T-helper 9 cell (primary cell): ENCODE data around the gene SAPCD2.

Experiments used
- DNase-seq: peaks from one replicate; pipeline ENCODE4 v3.0.0-alpha.2; 2020

Gene SAPCD2

GRCh38 chr9:137030538-137031527 is 39.5 kb downstream of the SAPCD2 start:
- peak; percentile 25 for DNase-seq

- no peak for DNase-seq
Observed at GRCh38 chr9:137030006-137030405, 40.4 kb downstream of the SAPCD2 start.

DNA sequence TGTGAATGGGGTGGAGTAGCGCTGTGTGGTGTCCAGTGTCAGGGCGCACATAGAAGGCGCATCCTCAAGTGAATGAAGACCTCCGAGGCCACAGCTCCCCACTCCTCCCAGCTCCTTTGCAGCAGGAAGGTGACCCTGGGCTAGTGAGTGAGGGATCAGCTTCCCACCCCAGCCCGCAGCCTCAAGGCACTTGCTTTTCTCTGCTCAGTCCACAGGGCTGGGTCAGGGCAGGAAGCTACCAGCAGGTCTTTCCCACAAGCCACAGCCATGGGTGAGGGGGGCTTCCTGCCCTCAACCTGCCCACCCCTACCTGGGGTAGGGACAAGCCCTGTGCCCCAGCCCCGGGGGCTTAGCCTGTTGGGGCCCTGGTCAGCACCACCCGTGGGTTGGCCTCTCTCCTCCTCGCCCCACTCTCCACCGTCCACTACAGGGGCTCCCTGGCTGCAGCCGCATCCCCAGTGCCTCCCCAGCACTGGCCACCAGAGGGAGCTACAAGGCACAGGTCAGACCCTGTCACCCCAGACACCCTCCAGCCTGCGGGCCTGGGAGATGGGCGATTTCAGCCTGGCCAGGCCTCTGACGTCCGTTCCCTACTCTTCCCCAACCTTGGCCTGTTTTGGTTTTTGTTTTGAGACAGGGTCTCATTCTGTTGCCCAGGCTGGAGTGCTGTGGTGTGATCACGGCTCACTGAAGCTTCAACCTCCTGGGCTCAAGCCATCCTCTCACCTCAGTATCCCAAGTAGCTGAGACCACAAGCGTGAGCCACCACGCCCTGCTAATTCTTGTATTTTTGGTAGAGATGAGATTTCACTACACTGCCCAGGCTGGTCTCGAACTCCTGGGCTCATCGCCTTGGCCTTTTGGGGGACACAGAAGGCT is 41.1 kb downstream of the SAPCD2 start:
- DNase-seq = peak; percentile 75

DNA sequence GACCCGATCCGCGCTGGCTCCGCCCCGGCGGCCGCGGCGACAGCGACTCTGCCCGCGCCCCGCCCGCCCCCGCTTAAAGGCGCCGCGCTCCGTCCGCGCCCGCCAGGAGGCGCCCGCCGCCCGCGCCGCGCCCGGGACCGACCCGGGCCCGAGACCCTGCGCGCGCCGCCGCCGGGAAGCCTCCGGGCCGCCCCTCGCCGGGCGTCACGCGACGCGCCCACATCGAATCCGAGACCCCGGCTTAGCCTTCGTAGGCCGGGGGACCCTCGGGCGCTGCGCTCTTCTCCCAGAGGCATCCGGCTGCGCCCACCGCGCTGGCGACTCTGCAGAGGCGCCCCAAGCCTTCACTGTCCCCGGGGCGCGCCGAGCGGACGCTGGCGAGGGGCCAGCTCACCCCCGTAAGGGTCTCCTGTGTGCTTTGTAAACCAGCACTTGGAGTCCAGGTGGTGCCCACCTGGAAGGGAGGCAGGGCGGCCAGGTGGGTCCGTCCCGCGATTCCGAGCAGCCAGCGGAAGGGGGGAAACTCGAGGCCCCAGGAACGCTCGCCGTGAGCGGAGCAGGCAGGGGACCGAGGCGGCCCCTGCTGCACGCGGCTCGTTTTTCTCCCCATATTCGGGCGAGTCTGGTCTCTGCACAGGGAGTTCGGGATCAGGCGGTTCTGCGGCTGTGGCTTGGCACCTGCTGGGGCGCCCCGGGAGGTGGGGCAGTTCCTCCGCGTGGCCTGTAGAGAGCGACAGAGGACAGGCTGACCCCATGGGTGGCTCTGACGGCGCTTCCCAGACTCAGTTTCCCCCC is 41.9 kb downstream of the SAPCD2 start:
- DNase-seq = peak; percentile 65

- DNase-seq = no peak
Observed at GRCh38 chr9:137027369-137028262, 42.7 kb downstream of the SAPCD2 start, which contains the start of gene ABCA2. TSS of gene ABCA2 (minus strand) at chr9:137028237. CDS start at chr9:137028140, 97 bp downstream.

- no peak for DNase-seq
Observed at GRCh38 chr9:137026828-137027227, 43.5 kb downstream of the SAPCD2 start.

DNA sequence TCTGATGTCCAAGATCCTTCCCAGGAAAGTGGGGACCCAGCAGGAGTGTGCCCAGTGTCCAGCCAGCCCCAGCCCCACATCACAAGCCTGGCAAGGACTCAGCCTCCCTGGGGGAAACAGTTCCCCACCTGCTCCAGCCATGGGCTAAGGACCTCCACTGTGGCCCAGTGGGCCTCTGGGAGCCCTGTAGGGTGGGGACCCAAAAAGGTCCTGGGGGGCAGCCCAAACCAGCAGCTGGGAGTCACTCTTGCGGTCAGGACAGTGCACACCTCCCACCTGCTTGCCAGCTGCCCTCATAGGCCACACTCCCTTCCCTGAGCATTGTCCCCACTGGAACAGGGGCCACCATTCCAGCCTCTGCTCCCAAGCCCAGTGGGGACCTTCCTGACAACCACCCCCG is 44.0 kb downstream of the SAPCD2 start:
- DNase-seq = no peak

- DNase-seq = no peak
Observed at GRCh38 chr9:137025517-137025966, 44.8 kb downstream of the SAPCD2 start.

DNA sequence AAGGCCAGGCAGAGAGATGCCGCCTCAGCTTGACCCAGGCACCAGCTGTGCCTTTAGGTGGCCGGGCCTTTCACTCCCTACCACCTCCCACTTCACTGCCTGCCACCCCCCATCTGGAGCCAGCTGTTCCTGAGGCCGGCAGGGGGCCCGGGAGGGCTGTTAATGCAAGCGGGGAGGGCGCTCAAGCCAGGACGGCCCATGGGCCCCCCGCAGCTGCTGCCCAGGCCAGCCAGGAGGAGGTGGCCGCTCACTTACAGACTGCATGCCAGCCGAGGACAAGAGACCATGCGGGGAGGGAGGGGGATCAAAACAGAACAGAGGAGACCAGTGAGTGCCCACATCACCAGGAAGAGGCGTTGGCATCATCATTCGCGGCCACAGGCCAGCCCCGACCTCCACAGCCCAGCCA is 46.8 kb downstream of the SAPCD2 start:
- DNase-seq = no peak

DNA sequence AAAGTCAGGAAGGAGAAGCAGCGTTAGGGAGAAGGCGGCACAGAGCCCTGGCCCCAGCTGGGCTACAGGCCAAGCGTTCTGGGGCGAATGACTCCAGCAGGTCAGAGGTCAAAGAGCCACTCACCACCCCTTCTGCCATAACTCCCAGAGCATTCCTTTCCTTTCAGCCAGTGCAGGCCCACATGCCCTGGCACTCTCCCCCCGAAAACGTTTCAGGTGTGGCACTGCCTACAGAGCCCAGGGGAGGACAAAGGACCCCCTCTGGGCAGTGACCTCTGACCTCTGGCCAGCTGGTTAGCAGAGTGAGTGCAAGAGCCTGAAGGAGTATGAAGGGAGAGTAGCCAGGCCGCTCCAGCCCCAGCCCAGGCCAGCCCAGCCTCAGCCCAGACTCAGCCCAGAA is 47.2 kb downstream of the SAPCD2 start:
- DNase-seq = no peak

DNA sequence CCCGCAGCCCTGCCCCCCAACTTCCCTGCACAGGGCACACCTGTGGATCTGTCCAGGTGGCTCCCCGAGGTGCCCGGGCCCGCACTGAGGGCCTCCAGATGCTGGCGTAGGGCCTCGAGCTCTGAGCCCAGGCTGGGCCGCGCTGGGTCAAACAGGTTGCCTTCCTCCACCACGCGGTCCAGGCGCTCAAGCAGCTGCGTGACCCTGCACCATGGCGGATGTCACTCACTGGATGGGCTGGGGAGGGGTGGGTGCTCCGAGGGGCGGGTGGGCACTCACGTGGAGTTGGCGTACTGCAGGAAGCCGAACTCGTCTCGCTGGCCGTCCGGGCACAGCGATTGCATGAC is 47.7 kb downstream of the SAPCD2 start:
- no peak for DNase-seq

DNA sequence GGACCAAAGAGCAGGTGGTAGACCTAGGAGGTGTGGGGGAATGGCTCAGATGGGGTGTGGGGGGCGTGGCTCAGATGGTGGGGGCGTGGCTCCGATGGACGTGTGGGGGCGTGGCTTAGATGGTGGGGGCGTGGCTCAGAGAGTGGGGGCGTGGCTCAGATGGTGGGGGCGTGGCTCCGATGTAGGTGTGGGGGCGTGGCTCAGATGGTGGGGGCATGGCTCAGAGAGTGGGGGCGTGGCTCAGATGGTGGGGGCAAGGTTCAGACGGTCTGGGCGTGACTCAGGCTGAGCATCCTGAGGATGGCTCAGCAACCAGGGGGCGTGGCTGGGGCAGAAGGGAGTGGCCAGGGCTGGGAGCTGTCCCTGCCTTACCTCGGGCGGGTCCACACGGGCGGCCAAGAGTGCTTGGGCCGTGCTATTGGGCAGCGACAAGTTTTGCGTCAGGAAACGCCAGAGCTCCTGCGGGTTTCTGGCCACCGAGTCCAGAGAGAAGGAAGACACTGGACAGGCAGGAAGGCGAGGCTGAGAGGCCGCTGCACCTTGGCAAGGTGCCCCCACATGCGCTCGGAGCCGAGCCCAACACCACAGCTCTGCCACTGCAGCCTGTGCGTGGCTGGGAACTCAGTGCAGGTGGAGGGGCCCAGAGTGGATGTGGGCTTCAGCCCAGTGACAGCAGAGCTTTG is 48.2 kb downstream of the SAPCD2 start:
- peak; percentile 64 for DNase-seq

DNA sequence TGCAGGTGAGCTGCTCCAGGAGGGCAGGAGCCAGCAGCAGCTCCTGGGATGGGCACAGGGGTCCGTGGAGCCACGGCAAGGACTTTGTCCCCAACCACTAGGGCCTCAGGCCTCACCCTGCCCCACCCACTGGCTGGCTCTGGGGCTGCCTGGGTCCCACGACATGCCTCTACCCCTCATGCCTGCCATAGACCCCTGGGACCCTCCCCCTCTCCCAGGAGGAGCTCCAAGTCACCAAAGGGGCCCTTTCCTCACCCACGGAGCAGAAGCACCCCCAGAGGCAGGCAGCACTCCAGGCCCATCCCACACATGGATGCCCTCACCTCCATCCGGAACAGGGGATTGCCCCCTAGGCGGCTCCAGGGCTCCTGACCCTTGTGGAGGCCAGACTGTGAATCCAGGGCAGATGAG is 48.8 kb downstream of the SAPCD2 start:
- DNase-seq = no peak

DNA sequence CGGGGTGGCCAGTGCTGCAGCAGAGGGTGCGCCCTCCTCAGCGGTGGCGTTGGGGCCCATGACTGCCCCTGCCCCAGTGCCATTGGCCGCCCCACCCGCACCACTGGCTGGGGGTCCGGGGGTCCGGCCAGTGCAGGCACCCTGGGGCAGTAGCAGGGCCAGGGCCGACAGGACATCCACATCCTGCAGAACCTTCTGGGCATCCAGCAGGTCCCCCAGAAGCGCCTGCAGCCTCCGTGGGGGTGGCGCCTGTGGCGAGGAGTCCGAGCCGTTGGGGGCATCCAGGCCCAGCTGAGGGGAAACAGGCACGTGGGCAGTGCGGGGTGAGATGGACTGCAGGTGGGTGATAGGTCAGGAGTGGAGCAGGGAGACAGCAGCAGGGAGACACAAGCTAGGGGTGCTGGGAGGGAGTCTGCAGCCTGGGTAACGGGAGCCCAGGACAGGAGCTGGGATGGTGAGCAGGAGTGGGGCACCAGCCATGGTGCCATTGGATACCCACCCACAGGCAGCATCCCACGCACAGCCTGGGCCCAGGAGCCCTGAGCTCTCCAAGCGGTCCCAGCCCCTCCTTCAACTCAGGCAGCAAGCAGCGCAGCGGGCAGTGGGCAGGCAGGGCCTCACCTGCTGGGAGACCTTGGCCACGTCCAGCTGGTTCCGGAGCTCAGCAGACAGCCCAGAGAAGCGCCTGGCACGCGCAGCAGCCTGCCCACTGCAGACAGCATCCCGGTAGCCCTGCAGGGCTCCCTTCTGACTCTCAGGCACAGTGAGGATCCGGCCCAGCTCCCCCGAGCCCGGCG is 49.4 kb downstream of the SAPCD2 start:
- DNase-seq = no peak

DNA sequence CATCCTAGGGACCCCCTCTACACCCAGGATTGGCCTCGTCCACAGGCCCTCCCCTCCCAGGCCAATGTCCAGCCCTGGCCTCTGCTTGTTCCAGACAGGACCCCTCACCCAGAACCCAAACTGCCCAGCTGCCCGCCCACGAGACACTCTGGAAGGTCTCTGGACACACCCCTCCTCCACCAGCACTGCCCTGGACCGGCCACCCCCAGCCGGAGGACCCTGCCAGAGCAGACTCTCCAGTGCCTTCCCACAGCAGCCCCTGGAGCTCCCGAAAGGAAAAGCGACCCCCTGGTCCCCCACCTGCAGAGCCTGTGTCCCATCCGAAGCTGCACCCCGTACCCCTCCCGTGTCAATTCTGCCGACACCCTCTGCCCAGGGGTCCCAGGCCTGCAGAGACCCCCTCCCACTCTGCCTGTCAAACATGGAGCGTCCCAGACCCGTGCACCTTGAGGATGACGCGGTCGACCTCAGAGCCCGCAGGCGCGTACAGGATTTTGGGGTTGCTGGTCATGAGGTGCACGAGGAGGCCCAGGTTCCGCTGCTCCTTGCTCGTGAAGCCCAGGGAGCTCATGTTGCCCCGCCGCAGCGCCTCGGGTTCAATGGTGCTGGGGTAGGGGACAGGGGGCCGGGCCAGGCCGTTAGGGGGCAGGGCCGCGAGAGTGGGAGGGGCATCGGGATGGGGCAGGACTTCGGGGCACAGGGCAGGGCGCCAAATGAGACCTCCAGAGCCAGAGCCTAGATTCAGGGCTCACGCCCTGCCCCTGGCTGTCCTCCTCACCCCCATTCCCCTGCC is 50.3 kb downstream of the SAPCD2 start:
- no peak for DNase-seq

- DNase-seq = no peak
Observed at GRCh38 chr9:137018761-137019559, 51.4 kb downstream of the SAPCD2 start.

- DNase-seq = no peak
Observed at GRCh38 chr9:137017791-137018497, 52.4 kb downstream of the SAPCD2 start.

GRCh38 chr9:137017071-137017470 is 53.3 kb downstream of the SAPCD2 start:
- no peak for DNase-seq
